AG04449 (cell line): ENCODE data around the gene GABARAP.

Experiments used
- CTCF ChIA-PET: fragments of 350-600 bp; formaldehyde crosslinking; extraction: SDS; loops from one replicate; lab custom pipeline; 2021; ENCODE audit warnings: antibody characterized with exemption; lab: Yijun Ruan, JAX
- POLR2A ChIA-PET: fragments of 400-600, 350-600 bp; formaldehyde crosslinking; extraction: SDS; loops from one replicate; lab custom pipeline; 2020; ENCODE audit warnings: antibody characterized with exemption, inconsistent platforms; lab: Yijun Ruan, JAX
- DNase-seq: peaks from one replicate; pipeline ENCODE4 v3.0.0-alpha.2; 2010; ENCODE audit warnings: low read depth, low spot score
- H3K4me3 ChIP-seq: 2 replicates; pipeline ENCODE4 v1.5.1; 2011; ENCODE audit warnings: low read depth, mild to moderate bottlenecking, control low read depth, low read length
- CTCF ChIP-seq: IDR thresholded peaks from one replicate; pipeline ENCODE4 v1.5.1; 2011; ENCODE audit warnings: mild to moderate bottlenecking, moderate library complexity, low read length, control low read depth, inconsistent platforms; ENCODE audit not compliant: insufficient read depth; ENCODE audit errors: missing control alignments

GABARAP gene

GRCh38 chr17:7211491-7212273, 30.6 kb downstream of the GABARAP start:
- ChIA-PET CTCF (no interaction called here), POLR2A (no interaction called here)
- no peak for TF ChIP-seq CTCF
- no peak overlapping the region for H3K4me3 ChIP-seq
- no peak for DNase-seq

GRCh38 chr17:7208754-7209460, 33.3 kb downstream of the GABARAP start:
- H3K4me3 ChIP-seq, result no peak overlapping the region
- CTCF ChIA-PET, result no interaction called here
- TF ChIP-seq CTCF, result no peak
- POLR2A ChIA-PET, result no interaction called here
- DNase-seq, result no peak

- ChIA-PET POLR2A (no interaction called here), CTCF (interaction anchor here (1.2 kb wide), 1 partner anchor 163 kb away, joined by 4 read pairs; no protein-coding TSS in a partner anchor)
- H3K4me3 ChIP-seq, result no peak overlapping the region
- no peak for DNase-seq
- TF ChIP-seq CTCF, result no peak
Observed at GRCh38 chr17:7208027-7208571, 34.1 kb downstream of the GABARAP start.

DNA sequence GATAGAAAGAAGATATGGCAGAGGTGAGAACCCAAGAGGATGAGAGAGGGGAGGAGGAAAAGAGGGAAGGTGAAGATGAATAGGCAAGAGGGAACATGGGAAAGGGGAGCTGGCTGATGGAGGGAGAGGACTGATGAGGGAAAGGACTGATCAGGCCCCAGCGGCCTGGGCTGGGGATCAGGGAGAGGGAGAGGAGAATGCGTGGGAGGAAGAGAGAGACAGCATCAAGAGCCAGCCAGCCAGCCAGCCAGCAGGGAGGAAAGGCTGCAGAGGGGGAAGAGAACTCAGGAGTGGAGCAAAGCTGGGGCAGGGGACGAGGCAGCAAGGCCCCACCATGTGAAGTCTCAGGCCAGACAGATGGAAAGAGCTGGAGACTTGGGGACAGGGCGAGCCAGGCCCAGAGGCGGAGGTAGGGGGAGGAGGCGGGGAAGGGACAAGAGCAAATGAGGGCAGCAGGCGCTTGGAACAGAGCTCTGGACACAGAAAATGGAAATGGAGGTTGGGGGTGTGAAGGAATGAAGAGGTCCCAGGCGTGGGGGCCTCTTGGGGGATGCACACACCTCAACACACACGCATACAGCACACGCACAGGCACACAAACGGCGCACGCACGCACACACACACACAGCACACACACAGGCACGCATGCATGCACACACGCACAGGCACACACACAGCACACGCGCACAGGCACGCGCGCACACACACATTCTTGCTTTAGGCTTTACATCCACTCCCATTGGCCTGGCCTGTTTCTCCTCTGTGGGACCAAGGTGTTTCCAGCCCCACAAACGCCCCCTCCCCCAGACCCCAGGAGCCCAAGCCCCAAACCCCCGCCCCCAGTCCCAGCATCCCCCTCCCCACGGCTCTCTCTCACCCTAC, 34.9 kb downstream of the GABARAP start:
- no peak for DNase-seq
- no peak overlapping the region for H3K4me3 ChIP-seq
- no peak for TF ChIP-seq CTCF
- POLR2A ChIA-PET, result interaction anchor here (0.6 kb wide), 1 partner anchor 52 kb away, joined by 4 read pairs; no protein-coding TSS in a partner anchor
- CTCF ChIA-PET, result interaction anchor here (1.2 kb wide), 1 partner anchor 162 kb away, joined by 4 read pairs; no protein-coding TSS in a partner anchor

DNA sequence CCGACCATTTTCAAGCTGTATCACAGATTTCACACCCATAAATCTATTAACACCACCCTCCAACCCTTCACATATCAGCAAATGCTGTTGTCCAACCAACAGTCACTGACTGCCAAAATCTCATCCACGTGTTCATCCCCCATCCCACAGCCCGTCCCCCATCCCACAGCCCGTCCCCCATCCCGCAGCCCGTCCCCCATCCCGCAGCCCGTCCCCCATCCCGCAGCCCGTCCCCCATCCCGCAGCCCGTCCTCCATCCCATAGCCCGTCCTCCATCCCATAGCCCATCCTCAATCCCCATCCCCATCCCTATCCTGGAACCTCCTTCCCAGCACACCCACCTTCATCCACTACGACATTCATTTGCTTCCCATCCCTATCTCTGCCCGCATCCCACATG, 36.7 kb downstream of the GABARAP start:
- peak overlapping the region; percentile 56 for H3K4me3 ChIP-seq
- ChIA-PET CTCF (interaction anchor here (1.2 kb wide), 1 partner anchor 28 kb away, joined by 3 read pairs; no protein-coding TSS in a partner anchor), POLR2A (interaction anchor here (0.8 kb wide), 1 partner anchor 14 kb away, joined by 3 read pairs; the partner anchor contains the start of genes ACADVL and DLG4)
- no peak for TF ChIP-seq CTCF
- no peak for DNase-seq
